Activated CD8-positive, alpha-beta T cell treated with anti-CD3 and anti-CD28 coated beads for 36 hours (primary cell): Measurements from ENCODE around the gene YBX2. TPM values are rescaled to one million over a fixed set of nuclear protein-coding genes. Genes with fewer than 3 reads are reported as not detected.

Source experiments
- ATAC-seq: fragments of 200-7000 bp; cut with Tn5 transposase; one replicate; pipeline ENCODE4 v1.10.0; 2021; ENCODE audit warnings: mild to moderate bottlenecking, moderate library complexity
- CTCF ChIA-PET: fragments of 350-600 bp; sonication (Branson Sonifier 250); formaldehyde crosslinking; loops from one replicate; lab custom pipeline; 2021; ENCODE audit warnings: antibody characterized with exemption; lab: Charles Lee
- POLR2A ChIA-PET: fragments of 350-600 bp; sonication (Branson Sonifier 250); formaldehyde crosslinking; loops from one replicate; lab custom pipeline; 2021; ENCODE audit warnings: antibody characterized with exemption; lab: Charles Lee
- DNase-seq: peaks from one replicate; pipeline ENCODE4 v3.0.0-alpha.2; 2020
- H3K27ac Mint-ChIP-seq: one replicate; pipeline ENCODE4 v1.8.0; 2021; ENCODE audit warnings: mild to moderate bottlenecking, mixed read lengths
- H3K27me3 Mint-ChIP-seq: one replicate; pipeline ENCODE4 v1.8.0; 2021; ENCODE audit warnings: mixed read lengths
- H3K36me3 Mint-ChIP-seq: one replicate; pipeline ENCODE4 v1.8.0; 2021; ENCODE audit warnings: low read depth, mixed read lengths
- H3K4me1 Mint-ChIP-seq: one replicate; pipeline ENCODE4 v1.8.0; 2021; ENCODE audit warnings: low read depth, mixed read lengths
- H3K4me3 Mint-ChIP-seq: one replicate; pipeline ENCODE4 v1.8.0; 2021; ENCODE audit warnings: mild to moderate bottlenecking, moderate library complexity, mixed read lengths
- H3K9me3 Mint-ChIP-seq: one replicate; pipeline ENCODE4 v1.8.0; 2021; ENCODE audit warnings: mixed read lengths
- intact Hi-C: fragments of 100-400 bp; cut with micrococcal nuclease; formaldehyde crosslinking; loops from one replicate; pipeline ENCODE4 v1.10.0; 2022
- total RNA-seq, 2 experiments: library from RNA; stranded (reverse); gene quantifications; one replicate each; pipeline ENCODE4 v1.2.3, GENCODE V29; 2021
- TF ChIP-seq, protein P1 (sequence below): fragments of 200-600 bp; IDR thresholded peaks from one replicate; pipeline ENCODE4 v1.8.0; 2022; ENCODE audit warnings: antibody characterized with exemption, mild to moderate bottlenecking

YBX2 gene
- total RNA-seq, 2 experiments from 2014 or later = 0.56 to 0.83 TPM

DNA sequence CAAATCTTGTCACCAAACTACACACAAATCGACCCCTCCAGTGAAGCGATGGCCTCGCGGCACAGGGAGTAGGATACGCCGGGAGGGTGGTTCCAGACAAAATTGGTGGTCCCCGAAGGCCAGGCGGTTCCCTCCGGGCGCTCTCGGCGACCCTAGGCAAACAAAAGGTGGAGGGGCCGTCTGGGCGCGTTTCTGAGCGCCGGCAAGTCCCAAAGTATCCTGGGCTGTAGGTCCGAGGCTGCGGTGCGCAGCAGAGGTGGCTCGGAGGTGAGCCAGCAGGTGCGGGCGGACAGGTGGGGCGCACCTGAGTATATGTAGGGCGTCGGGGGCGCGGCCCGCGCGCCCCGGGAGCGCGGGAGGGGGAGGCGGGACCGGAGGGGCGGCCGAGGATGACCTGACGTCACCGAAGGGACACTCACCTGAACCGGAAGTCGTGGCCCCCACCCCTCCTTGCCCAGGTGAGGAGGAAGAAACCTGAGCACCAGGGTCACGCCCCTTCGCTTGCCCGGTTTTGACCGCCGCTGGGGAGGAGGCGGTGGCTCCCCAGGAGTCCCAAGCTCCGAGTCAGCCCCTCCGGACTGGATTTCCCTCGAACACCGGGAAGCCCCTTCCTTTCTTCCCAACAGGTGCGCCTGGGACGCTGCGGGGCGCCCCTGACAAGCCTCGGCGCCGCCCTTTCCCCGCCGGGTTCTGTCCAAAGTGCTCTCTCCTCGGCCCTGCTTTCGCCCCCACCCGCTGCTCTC is 32.1 kb downstream of the YBX2 start, which contains the start of gene CLDN7:
Gene CLDN7, minus strand, starts transcription at position 287 of the 743 bp plus-strand sequence. CDS start 435 bp downstream, outside the sequence.
- H3K4me3 Mint-ChIP-seq = peak within 1 kb of the TSS; percentile 68
- CTCF ChIA-PET = no interaction called here
- TF ChIP-seq, protein P1, sequence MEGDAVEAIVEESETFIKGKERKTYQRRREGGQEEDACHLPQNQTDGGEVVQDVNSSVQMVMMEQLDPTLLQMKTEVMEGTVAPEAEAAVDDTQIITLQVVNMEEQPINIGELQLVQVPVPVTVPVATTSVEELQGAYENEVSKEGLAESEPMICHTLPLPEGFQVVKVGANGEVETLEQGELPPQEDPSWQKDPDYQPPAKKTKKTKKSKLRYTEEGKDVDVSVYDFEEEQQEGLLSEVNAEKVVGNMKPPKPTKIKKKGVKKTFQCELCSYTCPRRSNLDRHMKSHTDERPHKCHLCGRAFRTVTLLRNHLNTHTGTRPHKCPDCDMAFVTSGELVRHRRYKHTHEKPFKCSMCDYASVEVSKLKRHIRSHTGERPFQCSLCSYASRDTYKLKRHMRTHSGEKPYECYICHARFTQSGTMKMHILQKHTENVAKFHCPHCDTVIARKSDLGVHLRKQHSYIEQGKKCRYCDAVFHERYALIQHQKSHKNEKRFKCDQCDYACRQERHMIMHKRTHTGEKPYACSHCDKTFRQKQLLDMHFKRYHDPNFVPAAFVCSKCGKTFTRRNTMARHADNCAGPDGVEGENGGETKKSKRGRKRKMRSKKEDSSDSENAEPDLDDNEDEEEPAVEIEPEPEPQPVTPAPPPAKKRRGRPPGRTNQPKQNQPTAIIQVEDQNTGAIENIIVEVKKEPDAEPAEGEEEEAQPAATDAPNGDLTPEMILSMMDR = no peak
- H3K4me1 Mint-ChIP-seq = peaks cover 37% of the 10 kb centered on the region
- H3K27ac Mint-ChIP-seq = peak within 1 kb of the TSS; percentile 74
- peaks cover 18% of the 10 kb centered on the region for H3K27me3 Mint-ChIP-seq
- ATAC-seq (no peak), DNase-seq (no peak)
- peaks cover 17% of the 10 kb centered on the region for H3K36me3 Mint-ChIP-seq
- POLR2A ChIA-PET = interaction anchor here (0.6 to 1.0 kb wide), 2 partner anchors 13 to 42 kb away, joined by 3 read pairs; no protein-coding TSS in a partner anchor
- intact Hi-C loops = no loop called here
- H3K9me3 Mint-ChIP-seq = no peaks in the 10 kb centered on the region

DNA sequence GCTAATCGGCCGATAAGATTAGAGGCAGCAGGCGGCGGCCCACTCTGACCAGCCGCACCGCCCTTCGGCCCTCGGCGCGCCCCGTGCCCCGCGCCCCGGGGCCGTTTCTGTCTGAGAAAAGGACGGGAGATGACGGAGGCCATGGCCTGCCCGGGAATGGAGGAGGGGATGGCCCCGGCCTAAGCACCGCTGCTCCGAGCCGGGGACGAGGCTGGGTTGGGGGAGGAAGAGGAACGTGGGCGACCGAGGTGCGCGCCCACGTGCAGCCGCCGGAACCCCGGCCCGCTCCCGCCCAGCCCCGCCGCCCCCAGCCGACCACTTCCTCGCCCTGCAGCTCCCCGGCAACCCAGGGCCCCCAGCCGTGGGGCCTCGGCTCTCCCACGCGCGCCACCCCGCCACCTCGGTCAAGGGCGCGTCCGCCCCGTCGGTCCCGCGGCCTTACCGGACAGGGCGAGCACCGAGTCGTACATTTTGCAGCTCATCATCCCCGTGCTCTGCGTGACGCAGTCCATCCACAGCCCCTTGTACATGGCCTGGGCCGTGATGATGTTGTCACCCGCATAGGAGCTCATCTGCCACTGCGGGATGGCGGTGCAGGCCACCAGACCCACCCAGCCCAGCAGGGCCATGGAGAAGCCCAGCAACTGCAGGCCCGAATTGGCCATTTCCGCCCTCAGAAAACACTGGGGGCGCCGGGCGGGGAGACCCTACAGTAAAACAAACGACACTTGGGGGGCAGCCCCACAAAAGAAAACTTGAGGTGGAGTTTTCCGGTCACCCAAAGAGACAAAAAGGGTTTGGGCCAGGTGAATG is 32.9 kb downstream of the YBX2 start:
- peak; percentile 45 for DNase-seq
- TF ChIP-seq, protein P1 = no peak
- POLR2A ChIA-PET = interaction anchor here (1.0 kb wide), 1 partner anchor 12 kb away, joined by 3 read pairs; no protein-coding TSS in a partner anchor
- ATAC-seq = peak; percentile 43
- CTCF ChIA-PET = no interaction called here
- Mint-ChIP-seq H3K9me3 (no peaks in the 10 kb centered on the region), H3K4me3 (peak overlapping the region; percentile 68), H3K27ac (peak overlapping the region; percentile 74), H3K4me1 (peaks cover 37% of the 10 kb centered on the region), H3K27me3 (peaks cover 18% of the 10 kb centered on the region), H3K36me3 (peaks cover 21% of the 10 kb centered on the region)
- intact Hi-C loops = no loop called here

DNA sequence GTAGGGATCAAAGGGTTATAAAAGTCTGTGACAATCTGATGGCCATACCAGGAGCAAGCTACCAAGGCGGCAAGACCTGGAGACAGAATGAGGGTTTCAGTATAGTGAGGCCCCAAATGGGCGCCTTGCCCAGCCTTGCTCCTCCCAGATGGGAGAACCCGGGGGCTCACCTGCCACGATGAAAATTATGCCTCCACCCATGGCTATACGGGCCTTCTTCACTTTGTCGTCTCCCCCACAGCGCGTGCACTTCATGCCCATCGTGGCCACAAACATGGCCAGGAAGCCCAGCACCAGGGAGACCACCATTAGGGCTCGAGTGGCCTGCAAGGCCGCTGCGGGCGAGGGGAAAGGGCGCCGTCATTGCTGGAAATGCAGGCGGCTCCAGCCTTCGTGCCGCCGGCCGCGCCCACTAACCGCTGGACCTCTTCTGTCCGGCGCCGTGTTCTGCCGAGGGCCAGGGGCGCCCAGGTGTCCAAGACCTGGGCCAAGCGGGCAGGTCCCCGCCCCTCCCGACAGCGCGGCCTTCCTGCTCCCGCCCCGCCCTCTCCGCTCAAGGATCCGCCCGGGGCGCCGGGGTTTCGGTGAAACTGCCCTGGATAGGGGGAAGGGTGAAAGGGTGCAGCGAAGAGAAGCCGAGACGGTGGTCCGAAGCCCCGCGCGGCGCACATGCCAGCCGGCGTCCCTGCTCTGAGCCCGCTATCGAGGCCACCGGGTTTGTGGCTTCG is 33.6 kb downstream of the YBX2 start:
- ChIA-PET POLR2A (interaction anchor here (0.6 to 1.7 kb wide), 6 partner anchors 10 to 448 kb away, joined by 3 to 6 read pairs (median 4); partner anchors contain the start of genes CTDNEP1 and DLG4), CTCF (no interaction called here)
- Mint-ChIP-seq H3K27me3 (peaks cover 18% of the 10 kb centered on the region), H3K36me3 (peaks cover 26% of the 10 kb centered on the region), H3K27ac (peak overlapping the region; percentile 55), H3K4me3 (peak overlapping the region; percentile 57), H3K4me1 (peaks cover 37% of the 10 kb centered on the region), H3K9me3 (no peaks in the 10 kb centered on the region)
- intact Hi-C loops = no loop called here
- peak; percentile 57 for DNase-seq
- ATAC-seq = peak; percentile 64
- TF ChIP-seq, protein P1 = no peak

DNA sequence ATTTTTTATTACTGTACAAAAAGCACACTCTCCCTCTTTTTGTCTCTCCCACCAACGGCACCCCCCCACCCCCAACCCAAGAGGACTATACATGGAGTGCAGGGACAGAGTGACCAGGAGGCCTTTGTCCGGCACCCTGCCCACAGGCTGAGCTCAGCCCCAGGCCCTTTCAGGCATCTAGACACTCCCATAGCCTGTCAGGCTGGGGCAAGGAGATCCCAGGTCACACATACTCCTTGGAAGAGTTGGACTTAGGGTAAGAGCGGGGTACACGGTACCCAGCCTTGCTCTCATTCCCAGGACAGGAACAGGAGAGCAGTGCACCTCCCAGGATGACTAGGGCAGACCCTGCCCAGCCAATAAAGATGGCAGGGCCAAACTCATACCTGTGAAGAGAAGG is 34.3 kb downstream of the YBX2 start:
- intact Hi-C loops = no loop called here
- TF ChIP-seq, protein P1 = no peak

More for the DNA sequence above, 34.3 kb downstream of the YBX2 start:
- ATAC-seq (no peak), DNase-seq (no peak)
- H3K36me3 Mint-ChIP-seq = peaks cover 26% of the 10 kb centered on the region
- peak overlapping the region; percentile 42 for H3K27ac Mint-ChIP-seq
- peaks cover 37% of the 10 kb centered on the region for H3K4me1 Mint-ChIP-seq
- H3K9me3 Mint-ChIP-seq = no peaks in the 10 kb centered on the region
- POLR2A ChIA-PET = interaction anchor here (0.6 to 1.7 kb wide), 6 partner anchors 9 to 448 kb away, joined by 3 to 6 read pairs (median 4); partner anchors contain the start of genes CTDNEP1 and DLG4
- H3K4me3 Mint-ChIP-seq = peak overlapping the region; percentile 57
- CTCF ChIA-PET = interaction anchor here (0.7 kb wide), 1 partner anchor 40 kb away, joined by 4 read pairs; no protein-coding TSS in a partner anchor
- peaks cover 18% of the 10 kb centered on the region for H3K27me3 Mint-ChIP-seq
